GM11168 (cell line): ENCODE data around the gene ADAM23.

Experiments
- in situ Hi-C: fragments of 300-500 bp; cut with MboI; formaldehyde crosslinking; loops from one replicate; pipeline ENCODE4 v1.12.0; 2022; ENCODE audit warnings: low sequenced_read_pairs; ENCODE audit not compliant: unreplicated experiment

ADAM23 gene

DNA sequence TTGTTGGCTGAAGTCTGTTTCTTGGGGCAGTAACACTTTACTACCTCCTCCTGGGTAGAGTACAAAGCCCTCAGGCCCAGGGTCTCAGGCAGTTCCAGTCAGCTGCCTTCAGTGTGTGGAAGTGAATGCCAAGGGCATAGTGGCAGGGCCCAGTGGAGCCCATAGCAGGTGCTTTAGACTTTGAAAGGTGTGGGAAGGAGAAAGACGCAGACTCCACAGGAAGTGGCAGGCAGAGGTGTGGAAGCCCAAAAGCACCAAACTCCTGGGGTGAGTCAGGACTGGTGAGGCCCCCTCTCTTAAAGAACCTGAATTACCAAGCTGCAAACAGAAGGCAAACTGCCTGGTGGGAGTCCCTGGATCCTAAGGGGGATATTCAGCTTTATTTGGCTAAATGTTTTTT is 45.3 kb downstream of the ADAM23 start:
- in situ Hi-C loops = no loop called here

DNA sequence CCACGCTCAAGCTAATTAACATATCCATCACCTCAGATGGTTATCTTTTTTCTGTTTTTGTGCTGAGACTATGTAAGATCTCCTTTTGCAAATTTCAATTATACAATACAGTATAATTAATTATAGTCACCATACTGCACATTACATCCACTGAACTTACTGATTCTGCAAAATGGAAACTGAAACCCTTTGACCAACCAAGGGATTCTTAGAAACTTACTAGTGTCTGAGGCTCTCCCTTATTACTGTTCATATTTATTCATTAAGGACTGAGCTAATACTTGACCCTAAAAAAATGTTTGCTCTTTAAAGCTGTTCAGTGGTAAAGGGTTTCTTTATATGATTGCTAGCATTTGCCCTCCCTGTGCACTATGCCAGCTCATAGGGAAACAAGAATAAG is 50.7 kb downstream of the ADAM23 start:
- in situ Hi-C loops = no loop called here

DNA sequence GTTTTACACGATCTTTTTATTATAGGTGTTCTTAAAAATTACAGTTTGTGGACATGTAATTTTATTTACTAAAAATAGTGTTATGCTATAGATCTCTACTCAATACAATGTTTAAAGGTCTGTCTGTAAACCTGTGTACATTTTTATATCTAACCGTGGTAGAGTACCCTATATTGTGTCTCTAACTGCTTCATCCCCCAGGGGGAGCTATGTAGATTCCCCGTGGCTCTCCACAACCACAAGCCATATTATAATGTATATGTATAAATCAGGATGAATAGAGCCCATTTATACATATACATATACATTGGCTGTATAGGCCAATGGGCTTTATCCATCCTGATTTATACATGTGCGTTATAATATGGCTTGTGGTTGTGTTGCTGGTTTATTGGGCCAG is 59.4 kb downstream of the ADAM23 start:
- in situ Hi-C loops = no loop called here

DNA sequence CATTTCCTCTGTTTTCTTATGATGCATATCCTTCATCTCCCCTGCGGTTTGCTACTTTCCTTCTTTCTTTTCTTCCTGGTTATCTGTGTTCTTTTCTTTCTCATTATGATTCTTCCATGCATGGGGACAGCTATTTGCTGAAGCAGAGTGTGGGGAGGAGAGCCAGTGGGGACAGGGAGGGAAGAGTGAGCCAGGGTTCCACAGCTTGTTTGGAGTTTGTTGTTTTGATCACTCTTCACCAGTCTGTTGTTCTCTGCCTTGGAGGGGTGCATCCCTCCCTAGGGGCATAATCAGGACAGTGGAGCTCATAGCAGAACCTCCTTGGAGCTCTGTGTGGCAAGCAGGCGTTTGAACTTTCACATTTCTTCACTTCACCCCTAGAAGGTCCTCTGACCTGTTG is 68.0 kb downstream of the ADAM23 start:
- in situ Hi-C loops = no loop called here

DNA sequence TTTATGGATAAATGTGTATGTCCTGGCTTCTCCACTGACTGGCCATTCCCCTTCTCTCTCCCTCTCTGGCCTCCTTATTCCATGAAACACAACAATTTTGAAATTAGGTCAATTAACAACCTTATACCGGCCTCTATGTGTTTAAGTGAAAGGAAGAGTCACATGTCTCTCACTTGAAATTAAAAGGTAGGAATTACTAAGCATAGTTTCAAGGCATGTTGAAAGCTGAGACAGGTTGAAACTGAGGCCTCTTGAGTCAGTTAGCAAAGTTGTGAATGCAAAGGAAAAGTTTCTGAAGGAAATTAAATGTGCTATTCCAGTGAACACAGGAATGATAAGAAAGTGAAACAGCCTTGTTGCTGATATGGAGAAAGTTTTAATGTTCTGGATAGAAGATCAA is 69.7 kb downstream of the ADAM23 start:
- in situ Hi-C loops = no loop called here

DNA sequence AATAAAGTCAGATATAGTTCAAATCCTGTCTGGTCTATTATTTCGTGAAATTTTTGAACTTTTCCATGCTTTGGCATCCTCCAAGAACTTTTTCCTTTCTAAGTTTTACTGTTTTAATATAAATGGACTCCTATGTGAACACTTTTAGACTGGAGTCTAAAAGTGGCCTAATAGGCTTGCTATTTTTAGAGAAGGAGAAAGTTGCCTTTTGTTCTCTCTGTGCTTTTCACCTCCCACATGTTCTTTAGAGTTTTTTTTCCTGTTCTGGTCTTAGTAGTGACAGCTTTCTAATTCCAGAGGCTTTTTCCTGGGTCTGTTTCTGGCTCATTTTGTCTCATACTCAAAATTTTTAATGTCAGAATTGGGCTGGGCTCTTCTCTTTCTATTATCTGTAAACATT is 72.2 kb downstream of the ADAM23 start:
- in situ Hi-C loops = no loop called here

DNA sequence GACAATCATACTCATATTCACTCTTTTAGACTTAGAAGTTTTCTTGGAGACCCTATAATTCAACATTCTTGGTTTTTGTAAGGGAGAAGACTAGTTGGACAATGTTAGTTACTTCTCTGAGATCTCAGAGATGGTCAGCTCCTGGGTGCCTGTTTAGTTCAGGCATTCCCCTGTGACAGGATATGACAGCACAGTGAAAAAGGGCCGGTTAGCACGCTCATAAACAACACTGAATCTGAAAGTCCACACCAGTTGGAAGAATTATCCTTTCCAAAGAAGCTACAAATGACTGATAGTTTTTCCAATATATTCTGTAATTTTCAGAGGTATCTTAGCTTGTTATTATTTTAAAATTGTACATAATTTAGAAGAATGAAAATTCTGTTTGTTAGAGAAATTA is 75.7 kb downstream of the ADAM23 start:
- in situ Hi-C loops = no loop called here

DNA sequence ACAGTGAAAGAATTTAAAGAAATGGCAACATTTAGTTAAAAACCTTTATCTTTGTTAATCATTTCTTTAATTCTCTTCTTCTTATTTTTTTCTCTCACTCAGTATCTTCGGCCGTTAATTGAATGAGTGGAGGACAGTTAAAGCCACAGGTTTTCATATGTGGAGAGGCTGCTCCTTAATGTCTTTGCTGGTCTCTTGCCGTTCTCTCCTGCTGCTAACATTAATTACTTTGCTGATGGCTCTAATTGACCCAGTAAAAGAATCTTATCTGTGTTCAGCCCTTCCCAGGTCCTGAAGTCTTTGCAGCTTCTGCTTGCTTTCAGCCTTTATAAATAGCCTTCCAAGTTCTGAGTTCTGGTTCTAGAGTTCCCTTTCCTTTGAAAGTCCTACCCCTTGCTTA is 77.1 kb downstream of the ADAM23 start:
- in situ Hi-C loops = no loop called here

DNA sequence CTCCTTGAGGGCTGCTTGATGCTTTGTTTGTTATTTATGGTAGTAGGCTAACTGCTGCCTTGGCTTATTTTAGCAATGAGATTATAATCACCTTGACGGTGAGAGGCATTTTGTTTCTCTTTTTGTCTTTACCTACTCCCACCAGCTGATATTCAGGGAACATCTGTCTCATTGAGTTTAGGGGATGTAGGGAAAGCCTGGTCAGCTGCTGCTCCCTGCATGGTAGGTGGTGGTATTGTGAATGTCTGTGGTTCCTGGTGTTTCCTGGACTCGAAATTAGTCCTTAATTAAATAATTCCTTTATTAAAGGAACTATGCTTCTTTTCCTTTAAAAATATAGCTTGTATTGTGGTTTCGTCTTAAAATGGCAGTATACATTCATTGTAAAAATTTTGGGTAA is 77.8 kb downstream of the ADAM23 start:
- in situ Hi-C loops = no loop called here

DNA sequence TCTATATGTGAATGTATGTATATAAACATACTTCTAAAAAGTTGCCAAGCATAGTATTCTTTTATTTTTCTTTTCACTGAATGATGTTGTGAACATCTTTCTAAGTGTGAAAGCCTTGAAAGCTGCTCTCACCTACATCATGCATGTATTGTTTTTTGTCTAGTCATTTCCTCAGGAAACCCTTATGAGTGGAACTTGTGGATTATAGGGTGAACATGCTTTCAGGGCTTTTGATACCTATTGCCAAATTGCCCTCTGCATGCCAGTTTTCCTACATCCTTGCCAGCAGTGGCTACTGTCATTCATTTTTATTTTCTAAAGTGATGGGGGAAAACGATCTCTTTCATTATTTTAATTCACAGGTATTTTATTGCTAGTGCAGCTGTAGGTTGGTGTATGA is 78.3 kb downstream of the ADAM23 start:
- in situ Hi-C loops = no loop called here

DNA sequence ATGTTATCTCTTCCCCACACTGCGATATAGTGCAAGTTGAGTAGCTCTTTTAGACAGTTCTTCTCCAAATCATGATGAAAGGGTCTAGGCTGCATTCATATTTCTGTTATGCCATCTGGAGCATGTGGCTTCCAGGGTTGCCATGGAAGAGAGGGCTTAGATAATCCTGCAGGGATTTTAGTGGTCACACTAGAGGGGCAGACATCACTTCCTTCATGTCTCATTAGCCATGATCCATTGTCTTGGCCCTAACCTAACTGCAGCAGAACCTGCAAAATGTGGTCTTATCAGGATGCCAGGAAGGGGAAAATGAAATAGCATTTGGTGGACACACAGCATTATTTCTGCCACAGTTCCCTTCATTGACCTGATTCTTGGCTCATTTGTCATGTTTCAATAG is 83.1 kb downstream of the ADAM23 start:
- in situ Hi-C loops = no loop called here

DNA sequence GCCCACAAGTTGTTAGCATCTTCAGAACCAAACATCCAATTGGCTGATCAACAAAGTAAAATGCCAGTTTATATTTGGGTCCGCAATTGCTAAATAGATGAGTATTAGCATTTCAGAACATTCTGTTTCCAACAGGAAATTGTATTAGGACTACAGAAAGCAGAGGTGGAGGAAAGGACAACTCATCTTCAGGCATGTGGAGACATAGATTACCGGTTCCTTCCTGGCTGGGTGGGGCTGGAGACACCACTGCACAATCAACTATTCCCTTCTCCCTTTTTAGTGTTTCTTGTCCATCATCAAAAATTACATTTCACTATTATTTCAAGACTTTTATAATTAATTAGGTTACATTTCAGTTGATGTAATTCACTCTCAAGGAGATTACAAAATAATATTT is 83.8 kb downstream of the ADAM23 start:
- in situ Hi-C loops = no loop called here

DNA sequence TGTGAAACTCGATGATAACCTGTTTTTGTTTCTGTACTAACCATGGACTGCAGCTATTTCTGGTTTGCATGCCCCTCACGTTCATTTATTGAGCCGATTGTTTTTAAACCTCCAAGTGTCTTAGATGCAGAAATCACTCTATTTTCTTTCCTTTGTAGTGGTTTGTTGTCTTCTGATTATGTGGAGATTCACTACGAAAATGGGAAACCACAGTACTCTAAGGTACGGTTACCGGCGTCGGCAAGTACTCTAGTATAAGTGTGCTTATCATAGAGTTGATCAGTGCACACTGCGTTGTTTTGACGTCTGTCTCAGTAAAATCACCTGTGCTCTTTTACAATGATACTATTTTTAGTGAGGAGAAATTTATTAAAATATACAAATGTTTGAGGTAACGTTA is 87.4 kb downstream of the ADAM23 start:
- in situ Hi-C loops = no loop called here

DNA sequence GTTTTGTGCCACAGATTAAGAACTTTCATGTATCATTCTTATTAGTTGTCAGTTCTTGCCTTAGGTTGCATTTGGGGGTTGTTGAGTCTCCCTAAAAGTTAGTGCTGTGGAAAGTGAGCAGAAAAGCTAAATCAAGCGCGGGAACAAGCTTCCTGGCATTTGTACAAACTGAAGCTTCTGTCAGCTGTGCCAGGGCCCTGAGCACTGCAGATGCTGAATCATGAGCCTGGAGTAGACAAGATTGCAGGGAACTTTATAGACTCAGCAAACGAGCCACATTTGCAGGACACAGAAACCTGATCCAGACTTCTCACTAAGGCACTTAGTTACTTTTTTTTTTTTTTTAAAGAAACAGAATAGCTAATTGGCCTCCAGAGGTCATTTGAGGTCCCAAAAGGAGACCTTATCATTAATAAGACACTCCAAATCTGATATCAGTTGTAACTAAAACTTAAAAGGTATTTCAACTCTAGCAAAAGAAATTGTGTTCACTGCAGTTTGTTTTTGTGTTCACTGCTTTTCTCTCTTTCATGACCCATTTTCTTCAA is 88.7 kb downstream of the ADAM23 start:
- in situ Hi-C loops = no loop called here

DNA sequence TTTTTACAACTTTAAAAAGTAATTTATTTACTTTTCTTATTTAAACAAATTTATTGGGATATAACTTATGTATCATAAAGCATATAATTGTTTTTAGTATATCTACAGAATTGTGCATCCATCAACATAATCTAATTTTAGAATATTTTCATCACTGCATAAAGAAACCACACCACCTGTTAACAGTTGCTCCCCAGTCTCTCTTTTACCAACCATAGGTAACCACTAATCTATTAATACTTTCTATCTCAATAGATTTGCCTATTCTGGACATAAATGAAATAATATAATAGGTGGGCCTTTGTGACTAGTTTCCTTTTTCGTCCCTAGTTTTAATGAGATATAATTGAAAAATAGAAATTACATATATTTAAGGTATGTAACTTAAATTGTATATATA is 90.6 kb downstream of the ADAM23 start:
- in situ Hi-C loops = no loop called here

DNA sequence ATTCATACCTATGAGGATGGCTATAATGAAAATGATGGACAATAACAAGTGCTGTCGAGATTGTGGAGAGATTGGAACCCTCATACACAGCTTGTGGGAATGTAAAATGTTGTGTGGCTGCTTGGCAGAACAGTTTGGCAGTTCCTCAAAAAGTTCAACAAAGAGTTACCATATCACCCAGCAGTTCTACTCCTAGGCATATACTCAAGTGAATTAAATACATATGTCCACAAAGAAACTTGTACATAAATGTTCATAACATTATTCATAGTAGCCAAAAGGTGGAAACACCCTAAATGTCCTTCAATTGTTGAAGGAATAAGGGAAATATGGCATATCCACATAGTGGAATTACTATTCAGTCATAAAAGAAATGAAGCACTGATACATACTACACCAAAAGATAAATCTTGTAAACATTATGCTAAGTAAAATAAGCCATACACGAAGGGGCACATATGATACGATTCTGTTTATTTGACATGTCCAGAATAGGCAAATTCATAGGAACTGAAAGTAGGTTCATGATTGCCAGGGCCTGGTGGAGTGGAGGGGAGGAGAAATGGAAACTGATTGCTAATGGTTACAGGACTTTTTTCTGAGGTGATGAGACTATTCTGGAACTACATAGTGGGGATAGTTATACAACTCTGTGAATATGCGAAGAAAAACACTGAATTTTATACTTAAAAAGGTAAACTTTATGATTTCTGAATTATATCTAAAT is 92.1 kb downstream of the ADAM23 start:
- in situ Hi-C loops = no loop called here

DNA sequence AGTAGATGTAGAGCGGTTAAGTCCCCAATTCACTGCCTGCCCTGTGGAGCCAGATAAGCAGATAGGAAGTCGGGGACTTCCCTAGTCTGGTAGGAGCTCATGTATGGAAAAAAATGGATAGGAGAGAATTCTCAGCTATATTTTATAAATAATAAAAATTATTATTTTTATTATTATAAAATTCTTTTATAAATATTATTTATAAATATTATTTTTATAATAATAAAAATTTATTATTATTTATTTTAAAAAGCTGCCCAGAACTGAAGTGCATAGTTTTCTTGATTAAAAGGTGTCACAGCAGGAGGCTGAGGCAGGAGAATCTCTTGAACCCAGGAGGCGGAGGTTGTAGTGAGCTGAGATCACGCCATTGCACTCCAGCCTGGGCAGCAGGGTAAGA is 97.4 kb downstream of the ADAM23 start:
- in situ Hi-C loops = no loop called here

DNA sequence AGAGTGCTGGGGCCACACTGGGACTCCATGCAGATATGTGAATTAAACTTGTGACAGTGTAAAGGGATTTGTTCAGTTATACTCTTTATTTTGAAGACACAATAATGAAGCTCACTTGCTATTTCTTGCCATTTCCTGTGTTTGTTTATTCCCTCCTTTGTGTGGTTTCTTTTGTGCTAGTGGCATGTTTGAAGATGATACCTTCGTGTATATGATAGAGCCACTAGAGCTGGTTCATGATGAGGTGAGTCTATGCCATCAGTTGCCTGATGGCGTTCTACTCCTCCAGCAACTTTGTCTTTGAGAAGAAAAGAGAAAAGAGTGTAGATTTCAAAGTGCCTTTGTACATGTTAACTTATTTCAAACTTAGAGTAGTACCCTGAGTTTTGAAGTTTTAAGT is 99.7 kb downstream of the ADAM23 start:
- in situ Hi-C loops = no loop called here

DNA sequence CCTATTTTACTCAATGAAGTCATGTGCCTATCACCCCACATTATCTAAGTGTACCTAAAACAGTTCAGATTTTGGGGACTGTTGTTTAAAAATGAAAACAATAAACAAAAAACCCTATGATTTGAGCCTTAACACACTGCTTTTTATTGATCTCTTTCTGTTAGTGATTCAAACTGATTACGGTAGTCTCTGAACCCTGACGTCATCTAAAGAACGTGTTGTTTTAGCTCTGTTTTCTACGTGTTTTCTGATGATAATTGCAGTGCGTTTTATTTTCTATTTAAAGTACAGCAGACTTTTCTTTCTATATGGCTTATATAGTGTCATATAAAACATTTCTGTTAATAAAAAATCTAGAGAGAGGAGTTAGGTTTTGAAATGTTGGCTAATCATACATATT is 105.1 kb downstream of the ADAM23 start:
- in situ Hi-C loops = no loop called here

DNA sequence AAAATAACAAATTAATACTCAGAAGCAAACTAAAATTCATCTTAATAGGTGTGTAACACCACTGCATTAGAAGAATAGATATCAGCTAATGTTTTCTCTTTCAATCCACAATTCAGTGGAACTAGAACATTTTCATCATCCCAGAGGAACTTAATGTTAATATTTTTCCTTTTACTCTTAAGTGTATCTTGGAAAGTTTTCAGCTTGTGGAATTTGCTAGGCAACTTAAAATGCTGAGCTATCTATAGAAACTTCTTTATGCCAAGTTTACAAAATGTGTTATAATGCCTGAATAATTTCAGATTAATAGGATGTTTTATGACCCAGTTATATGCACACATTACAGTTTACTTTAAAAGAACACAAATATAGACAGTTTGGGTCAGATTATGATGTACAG is 112.4 kb downstream of the ADAM23 start:
- in situ Hi-C loops = no loop called here

DNA sequence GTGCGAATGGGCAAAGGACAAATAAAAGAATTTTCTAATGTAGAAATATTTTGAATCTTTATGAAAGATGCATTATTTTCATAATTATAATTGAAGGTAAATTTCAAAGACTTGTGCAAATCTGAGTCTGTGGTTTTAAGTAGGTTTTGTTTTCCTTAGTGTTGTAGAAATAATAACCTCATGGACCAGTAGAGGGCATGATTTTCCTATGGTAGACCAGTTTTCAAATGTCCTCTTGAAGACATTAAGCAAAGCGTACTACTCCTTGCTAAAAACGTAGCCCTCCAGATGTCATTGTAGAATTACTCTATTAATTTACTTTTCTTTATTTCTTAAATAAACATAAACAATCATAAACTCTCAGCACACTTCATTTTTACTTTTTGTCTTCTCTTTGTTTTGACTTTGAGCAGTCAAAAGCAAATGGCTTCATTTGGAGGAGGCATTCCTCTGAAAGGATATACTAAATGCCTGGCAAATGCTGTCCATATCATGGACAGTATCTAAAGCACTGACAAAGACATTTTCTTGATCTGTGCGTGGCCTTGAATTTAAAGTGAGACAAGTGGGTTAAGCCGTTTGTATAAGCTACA is 113.1 kb downstream of the ADAM23 start:
- in situ Hi-C loops = no loop called here

DNA sequence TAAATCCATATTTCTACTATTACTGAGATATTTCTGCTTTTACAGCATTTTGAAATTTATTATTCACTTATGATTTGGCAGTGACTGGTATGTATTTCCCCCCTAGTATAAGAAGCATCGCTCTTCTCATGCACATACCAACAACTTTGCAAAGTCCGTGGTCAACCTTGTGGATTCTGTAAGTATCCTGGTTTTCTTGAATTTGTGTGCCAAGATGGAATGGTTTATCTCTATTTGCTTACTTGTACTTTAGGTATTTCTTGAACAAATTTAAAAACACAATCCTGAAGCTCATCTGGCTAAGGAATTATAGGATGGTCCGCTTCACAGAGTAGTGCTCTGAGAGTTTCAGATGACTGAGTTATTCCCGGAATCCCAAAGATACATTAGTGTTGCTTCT is 114.0 kb downstream of the ADAM23 start:
- in situ Hi-C loops = no loop called here
